HG02588 (cell line): ENCODE measurements around the gene TMPRSS4.
"Not testable (repeated sequence)": the region's sequence is repeated elsewhere in the genome, so short reads cannot be mapped to it uniquely, and the experiment has no call there.

ENCODE experiments used
- ATAC-seq: cut with Tn5 transposase; IDR thresholded peaks from one replicate; pipeline ENCODE4 v1.9.1; 2021; ENCODE audit warnings: mild to moderate bottlenecking, moderate library complexity; ENCODE audit not compliant: unreplicated experiment

The TMPRSS4 gene

DNA sequence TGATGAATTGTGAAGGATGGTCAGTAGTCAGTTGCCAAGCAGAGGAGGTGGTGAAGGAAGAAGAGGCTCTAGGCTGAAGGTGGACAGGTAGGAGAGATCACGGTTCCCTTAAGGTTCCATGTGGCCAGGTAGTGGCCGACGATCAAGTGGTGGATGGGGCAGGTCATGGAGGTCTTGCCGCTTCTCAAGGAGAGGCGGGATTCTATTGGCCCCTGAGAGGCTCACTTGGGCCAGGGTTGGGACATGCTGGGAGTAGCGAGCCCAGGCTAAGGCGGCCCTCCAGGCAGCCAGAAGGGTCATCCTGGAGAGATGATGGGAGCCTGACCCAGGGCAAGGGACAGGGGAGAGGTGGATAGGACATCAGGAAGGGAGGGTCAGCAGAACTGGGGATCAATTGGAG is 20.9 kb upstream of the TMPRSS4 start:
- ATAC-seq, result no peak

DNA sequence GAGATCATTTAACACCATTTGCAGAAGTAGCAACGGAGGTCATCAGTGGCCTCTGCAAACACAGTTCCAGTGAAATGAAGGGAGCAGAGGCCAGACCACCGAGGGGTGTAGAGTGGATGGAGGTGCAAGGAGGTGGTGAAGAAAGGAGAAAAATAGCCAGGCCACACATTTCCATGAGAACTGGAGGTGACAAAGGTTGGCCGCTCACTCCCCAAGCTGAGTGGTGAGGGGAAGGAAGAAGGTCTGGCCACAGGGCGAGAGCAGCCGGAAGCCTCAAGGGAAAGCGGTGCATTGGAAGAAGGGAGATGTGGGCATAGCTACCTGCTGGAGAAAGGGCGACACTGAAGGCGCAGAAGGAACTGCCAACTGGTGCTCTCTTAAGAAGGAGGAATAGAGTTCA is 20.1 kb upstream of the TMPRSS4 start:
- no peak for ATAC-seq

DNA sequence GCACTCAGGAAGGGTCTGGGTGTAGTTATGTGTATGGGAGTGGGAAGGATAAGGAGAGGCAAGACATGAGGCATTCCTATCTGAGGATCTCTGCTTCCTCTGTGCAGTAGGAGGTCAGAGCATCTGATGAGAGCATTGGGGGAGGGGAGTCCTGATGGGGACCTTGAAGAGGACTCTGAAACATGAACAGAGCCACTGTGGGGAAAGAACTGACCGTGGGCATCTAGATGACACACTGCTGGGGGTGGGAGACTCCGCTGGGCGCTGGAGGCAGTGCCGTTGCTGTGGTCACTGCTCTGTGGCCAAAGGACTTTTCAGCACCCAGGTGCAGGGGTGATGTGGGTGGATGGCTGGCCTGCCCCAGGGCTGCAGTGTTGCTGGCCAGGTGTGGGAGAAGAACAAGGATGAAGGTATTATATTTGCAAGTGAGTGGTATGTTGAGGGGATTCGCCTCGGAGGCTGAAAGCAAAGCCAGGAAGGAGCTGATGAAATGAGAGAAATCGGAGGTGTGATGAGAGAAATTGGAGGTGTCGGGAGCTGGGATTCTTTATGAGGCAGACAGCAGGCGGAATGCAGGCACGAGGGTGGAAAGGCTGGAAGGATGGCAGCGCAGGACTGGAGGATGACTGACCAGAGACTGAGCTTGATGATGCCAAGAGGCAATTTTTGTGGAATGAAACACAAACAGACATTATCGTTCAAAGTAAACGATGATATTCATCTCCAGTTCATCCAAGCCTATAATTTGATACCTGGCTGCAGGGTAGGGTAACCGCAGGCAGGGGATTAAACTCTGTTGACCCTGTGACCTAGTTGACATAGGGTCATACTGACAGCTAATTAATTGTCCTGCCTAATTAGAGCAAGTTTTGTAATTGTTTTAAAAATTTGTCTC is 19.4 kb upstream of the TMPRSS4 start:
- no peak for ATAC-seq

DNA sequence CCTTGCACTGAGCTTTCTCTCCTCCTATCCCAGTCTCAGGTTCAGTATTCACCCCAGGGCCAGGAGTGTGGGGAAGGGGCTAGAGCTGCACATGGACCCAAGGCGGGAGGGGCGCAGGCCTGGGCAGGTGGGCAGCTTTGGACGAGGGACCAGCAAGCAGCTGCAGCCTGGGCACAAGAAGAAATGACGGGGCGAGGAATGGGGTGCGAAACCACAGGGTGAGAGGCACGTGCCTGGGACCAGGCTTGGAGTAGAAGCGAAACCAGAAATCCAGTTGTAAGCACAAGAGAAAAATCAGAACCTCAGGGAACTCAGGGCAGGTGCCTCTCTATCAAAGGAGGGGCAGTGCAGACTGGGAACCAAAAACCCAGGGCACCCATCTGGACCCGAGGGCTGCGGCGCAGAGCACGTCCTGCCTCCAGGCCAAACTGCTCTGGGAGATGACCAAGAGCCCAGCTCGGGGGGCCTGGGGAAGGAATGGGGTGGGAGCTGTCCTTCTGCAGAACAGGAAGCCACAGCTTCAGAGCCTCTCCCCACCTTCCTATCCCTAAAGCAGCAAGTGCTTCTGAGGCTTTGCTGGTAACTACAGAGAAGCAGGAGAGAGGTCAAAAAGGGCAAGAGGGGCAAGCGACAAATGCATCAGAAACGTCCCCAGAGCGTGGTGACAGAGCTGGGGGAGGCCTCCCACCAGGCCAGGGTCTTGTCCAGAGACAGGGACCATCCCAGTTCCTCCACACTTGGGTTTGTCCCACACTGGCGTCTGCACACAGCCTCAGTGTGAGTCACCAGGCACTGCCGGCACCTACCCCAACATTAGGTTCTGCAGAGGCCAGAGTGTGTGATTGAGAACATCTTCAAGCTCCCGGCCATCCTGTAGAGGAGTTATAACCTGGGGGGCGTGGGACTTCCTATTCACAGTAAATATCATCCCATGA is 18.3 kb upstream of the TMPRSS4 start:
- ATAC-seq, result no peak

DNA sequence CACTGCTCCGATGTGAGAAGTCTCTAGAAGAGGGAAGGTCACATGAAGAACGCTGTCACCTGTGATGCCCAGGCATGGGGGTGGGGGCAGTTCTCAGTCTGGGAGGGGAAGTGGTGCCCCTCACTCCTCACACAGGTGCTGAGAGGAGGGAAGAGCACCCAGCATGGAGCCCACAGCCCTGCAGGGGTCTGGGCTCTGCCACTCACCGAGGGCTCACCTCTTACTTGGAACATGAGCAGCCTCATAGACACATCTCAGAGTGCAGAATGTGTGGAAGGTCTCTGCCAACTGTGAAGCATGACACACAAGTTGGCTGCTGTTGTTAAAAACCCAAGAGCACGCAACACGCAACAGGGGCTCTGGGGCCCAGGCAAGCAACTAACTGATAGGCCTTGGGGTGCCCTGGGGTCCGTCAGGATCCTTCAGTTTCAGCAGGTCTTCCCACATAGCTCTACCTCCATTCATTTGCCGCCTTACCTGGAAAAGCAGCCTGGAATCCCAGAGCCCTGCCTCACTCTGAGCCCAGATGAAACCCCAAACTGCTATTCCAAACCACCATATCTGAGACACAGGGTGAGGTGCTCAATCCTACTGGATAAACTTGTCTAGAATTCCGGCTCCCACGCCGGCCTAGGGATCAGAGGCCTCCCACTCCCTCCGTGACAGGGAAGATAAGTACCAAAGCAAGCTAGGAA is 17.5 kb upstream of the TMPRSS4 start:
- no peak for ATAC-seq

DNA sequence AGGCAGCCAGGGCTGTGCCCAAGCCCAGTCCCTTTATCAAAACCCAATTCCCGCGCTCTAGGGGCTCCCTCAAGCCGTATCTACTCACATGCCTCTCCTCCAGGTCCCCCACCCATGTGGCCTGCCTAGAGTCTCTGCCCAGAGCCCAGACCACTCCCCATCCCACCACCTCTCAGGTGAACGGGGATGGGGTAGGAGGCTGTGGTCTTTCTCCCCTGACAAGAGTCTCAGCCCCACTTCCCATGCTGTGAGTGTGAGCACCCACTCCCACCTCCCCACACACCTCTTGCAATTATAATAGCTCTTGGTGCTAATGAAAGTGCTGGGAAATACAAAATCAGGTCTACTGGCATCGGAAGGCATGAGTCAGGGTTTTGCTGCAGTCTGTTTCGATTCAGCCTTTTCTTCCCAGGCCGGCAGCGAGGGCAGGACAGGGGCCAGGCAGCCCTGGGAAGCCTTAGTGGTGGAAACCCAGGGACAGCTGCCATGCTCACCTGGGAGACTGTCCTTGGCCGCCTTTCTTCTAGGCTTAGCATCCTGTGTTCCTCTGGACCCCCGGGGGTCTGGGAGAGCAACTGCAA is 16.7 kb upstream of the TMPRSS4 start:
- ATAC-seq, result no peak

DNA sequence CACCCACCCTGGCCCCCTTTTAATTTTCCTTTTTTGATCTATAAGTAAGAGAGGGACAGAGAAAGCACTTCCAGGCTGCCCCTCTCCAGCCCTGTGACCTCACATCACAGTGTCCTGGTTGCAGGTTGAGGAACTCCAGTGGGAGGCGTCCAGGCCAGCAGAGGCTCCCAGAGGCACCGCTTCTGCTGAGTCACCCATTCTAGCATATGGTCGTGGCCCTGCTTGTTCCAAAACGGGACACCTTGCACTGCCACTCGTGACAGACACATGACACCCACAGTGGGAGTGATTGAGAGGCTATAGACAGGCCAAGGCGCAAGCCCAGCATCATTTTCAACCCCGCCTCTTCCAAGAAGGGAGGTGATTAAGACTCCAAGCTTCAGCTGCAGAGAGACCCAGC is 16.0 kb upstream of the TMPRSS4 start:
- ATAC-seq, result no peak

DNA sequence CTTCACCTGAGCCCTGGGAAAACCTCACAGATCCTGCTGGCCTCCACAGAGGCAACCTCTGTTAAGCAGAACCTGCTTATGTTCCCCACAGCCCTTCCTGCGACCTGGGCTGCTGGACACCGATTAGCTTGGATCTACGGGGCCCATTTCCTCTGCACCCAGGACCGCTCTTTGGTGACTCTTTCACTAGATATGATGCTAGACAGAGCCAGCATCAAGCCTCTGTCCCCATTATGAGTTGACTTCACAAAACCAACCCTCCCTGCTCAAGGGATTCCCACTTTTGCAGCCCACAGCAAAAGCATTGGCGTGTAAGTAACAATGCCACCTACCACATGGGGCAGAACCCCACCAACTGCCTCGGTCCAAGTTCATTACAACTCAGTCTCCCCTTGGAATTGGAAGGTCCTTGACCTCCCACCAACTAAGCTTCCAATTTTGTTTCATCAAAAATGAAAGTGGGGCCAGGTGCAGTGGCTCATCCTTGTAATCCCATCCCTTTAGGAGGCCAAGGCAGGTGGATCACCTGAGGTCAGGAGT is 15.2 kb upstream of the TMPRSS4 start:
- no peak for ATAC-seq

DNA sequence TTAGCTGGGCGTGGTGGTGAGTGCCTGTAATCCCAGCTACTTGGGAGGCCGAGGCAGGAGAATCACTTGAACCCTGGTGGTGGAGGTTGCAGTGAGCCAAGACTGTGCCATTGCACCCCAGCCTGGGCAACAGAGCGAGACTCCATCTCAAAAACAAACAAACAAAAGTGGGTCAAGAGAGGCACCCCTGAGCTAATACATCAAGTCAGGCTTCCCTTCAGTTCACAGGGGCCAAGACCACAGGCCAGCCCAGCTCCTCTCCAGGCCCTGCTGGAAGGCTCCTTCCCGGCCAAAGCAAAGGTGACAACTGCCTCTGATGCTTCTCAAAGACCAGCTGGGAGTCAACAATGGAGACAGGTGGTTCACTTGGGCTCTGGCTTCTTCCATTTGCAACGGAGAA is 14.7 kb upstream of the TMPRSS4 start:
- not testable (repeated sequence) for ATAC-seq

DNA sequence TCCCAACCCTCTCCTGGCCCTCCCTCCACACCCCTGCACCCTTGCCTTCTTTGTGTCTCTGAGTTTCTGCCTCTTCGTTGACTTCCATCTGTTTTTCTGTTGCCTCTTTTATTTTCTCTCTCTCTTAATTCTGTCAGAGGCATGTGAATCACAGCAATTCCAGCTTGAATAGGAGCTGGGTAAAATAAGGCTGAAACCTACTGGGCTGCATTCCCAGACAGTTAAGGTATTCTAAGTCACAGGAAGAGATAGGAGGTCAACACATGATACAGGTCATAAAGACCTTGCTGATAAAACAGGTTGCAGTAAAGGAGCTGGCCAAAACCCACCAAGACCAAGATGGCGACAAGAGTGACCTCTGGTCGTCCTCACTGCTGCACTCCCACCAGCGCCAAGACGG is 14.2 kb upstream of the TMPRSS4 start:
- ATAC-seq, result not testable (repeated sequence)

DNA sequence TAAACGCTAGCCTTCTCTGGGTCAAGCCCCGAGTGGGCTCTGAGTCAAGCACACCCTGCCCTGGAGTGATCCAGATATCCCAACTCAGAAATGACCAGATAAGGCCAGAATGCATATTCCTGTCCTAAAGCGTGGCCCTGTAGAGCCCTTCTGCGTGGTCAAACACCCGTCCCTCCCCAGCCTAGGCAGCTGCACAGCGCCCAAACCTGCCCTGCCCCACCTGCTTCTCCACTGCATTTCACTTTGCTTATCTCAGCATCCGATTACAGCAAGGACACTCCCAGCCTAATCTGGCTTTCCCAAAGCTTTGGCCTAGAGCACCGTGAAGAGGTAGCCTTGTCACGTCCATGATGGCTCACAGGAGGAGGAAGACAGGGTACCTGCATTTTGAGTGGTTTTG is 11.9 kb upstream of the TMPRSS4 start:
- no peak for ATAC-seq

DNA sequence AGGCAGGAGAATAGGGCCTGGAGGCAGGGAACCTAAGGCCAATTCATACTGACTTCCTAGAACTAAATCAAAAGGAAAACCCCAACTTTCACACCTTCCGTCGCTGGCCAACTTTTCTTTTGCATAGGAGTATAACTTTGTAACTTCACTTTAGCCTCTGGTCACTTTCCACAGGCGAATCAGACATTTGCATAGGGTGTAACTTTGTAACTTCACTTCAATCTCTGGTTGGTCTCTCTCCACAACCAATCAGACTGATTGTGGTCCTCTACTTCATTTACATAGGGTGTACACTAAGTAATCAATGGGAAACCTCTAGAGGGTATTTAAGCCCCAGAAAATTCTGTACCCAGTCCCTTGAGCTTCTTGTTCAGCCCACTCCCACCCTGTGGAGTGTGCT is 11.5 kb upstream of the TMPRSS4 start:
- ATAC-seq, result no peak

DNA sequence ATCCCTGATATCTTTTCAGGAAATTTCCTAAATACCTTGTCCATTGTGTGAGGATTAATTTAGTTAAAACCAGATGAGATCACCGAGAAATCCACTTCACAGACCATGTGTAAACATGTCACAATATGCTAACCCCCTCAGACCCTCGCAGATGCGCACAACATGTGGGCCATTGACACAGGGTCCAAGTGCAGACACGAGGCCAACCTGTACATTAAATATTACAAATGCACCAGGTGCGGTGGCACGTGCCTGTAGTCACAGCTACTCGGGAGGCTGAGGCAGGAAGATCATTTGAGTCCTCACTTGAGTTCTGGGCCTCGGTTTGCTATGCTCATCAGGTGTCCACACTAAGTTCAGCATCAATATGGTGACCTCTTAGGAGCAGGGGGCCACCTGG is 9.9 kb upstream of the TMPRSS4 start:
- ATAC-seq, result no peak

DNA sequence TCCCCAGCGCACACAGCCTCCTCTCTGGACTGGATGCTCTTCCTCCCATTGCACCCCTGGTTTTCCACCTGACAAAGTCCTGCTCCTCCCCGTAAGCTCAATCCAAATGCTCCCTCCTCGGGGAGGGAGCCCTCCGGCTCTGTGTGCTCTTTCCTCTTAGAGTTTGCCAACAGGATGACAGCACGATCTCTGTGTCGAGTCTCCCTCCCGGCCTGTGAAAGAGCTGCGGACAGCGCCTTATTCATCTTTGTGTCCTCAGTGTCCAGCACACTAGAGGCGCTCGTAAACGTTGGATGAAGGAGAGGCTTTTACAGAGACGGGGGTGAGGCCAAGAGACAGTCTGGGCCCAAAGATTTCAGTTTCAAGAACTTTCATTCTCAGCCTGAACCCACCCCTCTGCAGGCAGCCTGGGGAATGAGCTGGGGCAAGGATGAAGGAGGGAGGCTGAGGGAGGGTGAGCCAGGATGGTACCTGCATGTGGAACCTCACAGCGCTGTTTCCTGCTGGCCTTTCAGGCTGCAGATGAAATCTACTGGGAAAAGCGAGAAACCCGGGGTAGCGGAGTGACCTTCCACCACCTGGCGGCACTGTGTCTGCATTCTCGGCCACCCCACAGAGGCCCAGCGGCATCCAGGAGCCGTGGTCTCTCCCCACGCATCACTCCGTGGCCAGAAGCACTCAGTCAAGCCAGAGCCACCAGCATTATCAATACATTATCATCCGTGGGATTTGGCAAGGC is 8.5 kb upstream of the TMPRSS4 start:
- no peak for ATAC-seq

DNA sequence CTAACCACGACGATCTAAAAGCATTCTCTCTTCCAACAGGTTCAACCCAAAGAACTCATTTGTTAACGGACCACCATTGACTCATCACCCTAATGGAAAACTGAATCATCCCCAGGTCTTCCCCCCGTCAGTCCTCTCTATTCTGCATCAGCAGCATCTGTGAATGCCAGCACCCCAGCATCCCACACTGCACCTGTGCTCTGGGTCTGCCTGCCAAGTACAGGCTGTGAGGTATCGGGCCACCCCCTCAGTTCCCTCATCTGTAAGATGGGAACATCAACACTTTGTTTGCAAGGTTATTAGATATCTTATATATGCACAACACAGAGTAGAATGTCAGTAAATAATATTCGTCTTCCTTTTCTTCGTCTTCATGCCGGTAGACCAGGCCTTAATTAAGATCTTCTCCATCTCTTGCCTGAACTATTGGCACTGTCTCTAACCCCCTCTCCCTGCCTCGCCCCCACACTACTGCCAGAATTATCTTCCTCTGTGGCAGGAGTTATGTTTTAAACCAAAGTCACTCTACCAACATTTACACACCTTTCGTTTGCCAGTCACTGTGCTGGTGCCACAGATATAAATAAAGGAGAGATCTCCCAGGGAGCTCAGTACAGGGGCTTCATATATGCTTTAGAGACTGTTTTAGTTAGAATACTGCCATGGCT is 7.8 kb upstream of the TMPRSS4 start:
- ATAC-seq, result no peak

DNA sequence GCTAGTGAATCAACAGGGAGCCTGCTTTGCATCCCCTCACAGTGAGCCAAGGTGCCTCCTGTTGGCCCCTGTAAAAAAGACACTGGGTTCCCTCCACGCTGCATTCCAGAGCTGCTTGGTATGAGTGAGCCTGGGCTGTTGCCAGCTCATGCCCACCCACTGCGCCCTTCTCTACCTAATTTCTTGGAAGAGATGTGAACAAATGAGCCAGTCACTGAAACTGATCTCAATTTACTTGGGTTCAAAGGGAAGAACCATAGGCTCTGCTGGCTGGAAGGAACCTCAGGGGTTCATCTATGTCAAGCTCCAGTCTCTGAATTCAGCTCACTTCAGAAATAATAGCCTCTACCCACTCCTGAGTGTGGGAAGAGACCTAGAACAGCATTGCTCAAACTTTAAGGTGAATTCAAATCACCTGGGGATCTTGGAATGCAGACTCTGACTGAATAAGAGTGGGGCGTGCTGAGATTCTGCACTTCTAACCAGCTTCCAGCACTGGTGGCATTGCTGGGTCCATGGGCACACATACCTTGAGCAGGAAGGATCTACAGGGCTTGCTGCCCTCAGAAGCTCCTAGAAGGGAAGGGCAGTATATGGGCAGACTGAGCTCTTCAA is 5.4 kb upstream of the TMPRSS4 start:
- no peak for ATAC-seq

DNA sequence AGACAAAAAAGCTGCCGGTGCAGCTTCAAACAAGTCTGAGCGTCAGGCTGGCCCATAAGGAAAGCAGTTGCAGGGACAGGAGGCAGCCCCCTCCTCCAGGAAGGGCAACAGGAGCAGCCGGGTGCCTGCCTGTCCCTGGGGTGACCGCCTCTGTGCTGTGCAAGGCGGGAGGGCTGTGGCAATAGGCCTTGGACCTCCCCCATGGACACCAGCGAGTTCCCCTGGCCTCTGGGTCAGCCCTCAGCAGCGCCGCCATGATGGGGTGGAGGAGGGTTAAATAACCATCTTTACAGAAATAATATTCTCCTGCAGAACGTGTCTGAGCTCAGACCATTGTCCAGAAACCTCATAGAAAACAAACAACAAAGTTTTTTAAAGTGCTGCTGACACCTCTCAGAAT is 3.3 kb upstream of the TMPRSS4 start:
- no peak for ATAC-seq

DNA sequence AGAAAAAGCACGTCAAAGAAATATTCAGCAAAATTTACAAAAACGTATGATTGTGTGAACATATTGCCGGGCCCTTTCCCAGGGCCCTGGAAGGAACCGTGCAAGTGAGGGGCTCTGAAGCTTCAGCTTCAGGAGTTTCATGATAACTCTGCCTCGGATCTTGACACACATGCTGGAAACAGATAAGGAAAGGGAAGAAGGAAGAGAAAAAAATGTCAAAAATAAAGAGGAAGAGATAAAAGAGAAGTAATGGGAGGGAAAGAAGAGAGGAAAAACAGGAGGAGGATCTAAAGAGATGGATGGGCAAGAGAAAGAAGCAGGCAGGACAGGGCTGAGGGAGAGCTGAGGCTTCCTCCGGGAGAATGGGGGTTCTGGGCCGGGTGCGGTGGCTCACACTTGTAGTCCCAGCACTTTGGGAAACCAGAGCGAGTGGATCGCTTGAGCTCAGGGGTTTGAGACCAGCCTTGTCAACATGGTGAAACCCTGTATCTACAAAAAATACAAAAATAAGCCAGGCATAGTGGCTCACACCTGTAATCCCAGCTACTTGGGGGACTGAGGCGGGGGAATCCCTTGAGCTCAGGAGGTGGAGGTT is 2.7 kb upstream of the TMPRSS4 start:
- ATAC-seq, result no peak

DNA sequence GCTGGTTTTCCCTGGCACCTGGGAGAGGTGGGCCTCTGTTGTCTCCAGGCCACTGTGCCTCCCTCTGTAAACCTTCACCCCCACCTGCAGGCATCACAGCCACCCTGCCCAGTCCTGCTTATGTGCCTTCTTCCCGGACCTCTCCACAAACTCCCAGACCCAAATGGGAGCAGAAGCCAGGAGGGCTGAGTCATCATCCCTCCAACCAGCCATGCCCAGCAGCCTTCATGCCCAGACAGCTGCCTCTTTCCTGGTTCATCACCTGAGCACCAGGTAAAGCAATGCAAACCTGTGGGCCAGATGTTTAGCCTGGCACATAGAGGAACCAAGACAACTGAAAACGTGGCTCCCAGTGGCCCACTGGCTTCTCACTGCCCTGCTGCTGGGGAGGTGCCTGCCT is 2.1 kb upstream of the TMPRSS4 start:
- no peak for ATAC-seq
